ENCODE measurements around the gene MTG2. TPM values are rescaled to one million over a fixed set of nuclear protein-coding genes. Genes with fewer than 3 reads are reported as not detected.

The MTG2 gene
- total and polyA plus RNA-seq, 2 of the 4 experiments (the other 2 are of a cell fraction): 11.5 to 25.2 TPM

- H3K18ac ChIP-seq (ENCODE audit: low read depth, low read length): no peak overlapping the region
- no peaks in the 10 kb centered on the region for H3K9me3 ChIP-seq (ENCODE audit: control insufficient read depth, insufficient read depth, low read length)
- TF ChIP-seq POLR2A (IDR thresholded peaks at IDR 0.05; ENCODE audit: low read depth, low read length) (no peak), ELK1 (IDR thresholded peaks at IDR 0.05; ENCODE audit: borderline replicate concordance, low read depth, low read length) (no peak), CHD1 (IDR thresholded peaks at IDR 0.05; ENCODE audit: low read depth, low read length) (no peak), RCOR1 (IDR thresholded peaks at IDR 0.05; ENCODE audit: insufficient replicate concordance, low read length) (no peak), NFE2L2 (IDR thresholded peaks at IDR 0.05; ENCODE audit: low read depth, low read length) (no peak), BHLHE40 (IDR thresholded peaks at IDR 0.05; ENCODE audit: low read depth, low read length) (no peak), MAZ (IDR thresholded peaks at IDR 0.05; ENCODE audit: borderline replicate concordance, low read depth, low read length) (no peak), CTCF (conservative IDR thresholded peaks at IDR 0.05; ENCODE audit: low read depth, low read length) (no peak)
- DNase-seq (no peak), ATAC-seq (ENCODE audit: low read depth) (no peak)
- ChIA-PET POLR2A (ENCODE audit: unreplicated experiment) (no interaction called here), CTCF (no interaction called here)
- H2AFZ ChIP-seq (replicated peaks; ENCODE audit: low read length, poor library complexity): no peak overlapping the region
- no peak overlapping the region for H3K23ac ChIP-seq (ENCODE audit: low read depth, low read length)
- BruUV-seq (replicated peaks): no TSS peak
- H3K9me1 ChIP-seq (ENCODE audit: insufficient read depth, low read length): 0 out of 2 replicates have a peak, but pooled peaks cover 5% of the 10 kb centered on the region
- no peak overlapping the region for H3K4me3 ChIP-seq (ENCODE audit: insufficient read depth, low read depth, low read length)
- H3K56ac ChIP-seq (ENCODE audit: extremely low read depth, insufficient read depth, low read length): no peak overlapping the region
- no peak overlapping the region for H4K5ac ChIP-seq (ENCODE audit: low read depth, low read length)
- no peak overlapping the region for H2AK9ac ChIP-seq (replicated peaks; ENCODE audit: low read depth, low read length, poor library complexity)
- H3K4me1 ChIP-seq (ENCODE audit: control insufficient read depth, insufficient read depth, low read length): no peaks in the 10 kb centered on the region
- no peak overlapping the region for H2BK20ac ChIP-seq (ENCODE audit: low read depth, low read length)
- H2AK5ac ChIP-seq (ENCODE audit: low read depth, low read length): no peak overlapping the region
- no peak overlapping the region for H3K4me2 ChIP-seq (ENCODE audit: low read depth, low read length)
- no peak overlapping the region for H2BK120ac ChIP-seq (ENCODE audit: low read depth, low read length)
- no peak overlapping the region for H3K27ac ChIP-seq (ENCODE audit: insufficient read depth, low read length)
- no peak overlapping the region for H3K9ac ChIP-seq (ENCODE audit: low read depth, low read length)
- H3K4ac ChIP-seq (ENCODE audit: low read depth, low read length): no peak overlapping the region
- in situ Hi-C loops (cut with MboI; ENCODE audit: low sequenced_read_pairs) (no loop called here), intact Hi-C loops (cut with micrococcal nuclease) (no loop called here), dilution Hi-C loops (cut with HindIII; ENCODE audit: low sequenced_read_pairs, unreplicated experiment) (no loop called here)
- no peak overlapping the region for H2BK5ac ChIP-seq (ENCODE audit: low read depth, low read length, poor library complexity, severe bottlenecking)
- no CpG with 5 or more reads among the region's 8 CpGs for WGBS, 2 experiments (ENCODE audit: extremely low coverage in 2 of 2, insufficient read length in 1 of 2)
- no peaks in the 10 kb centered on the region for H4K20me1 ChIP-seq (ENCODE audit: insufficient read depth, low read length)
- H3K27me3 ChIP-seq (ENCODE audit: control insufficient read depth, insufficient read depth, low read length): no peaks in the 10 kb centered on the region
- peaks cover 35% of the 10 kb centered on the region for H3K36me3 ChIP-seq (ENCODE audit: control insufficient read depth, insufficient read depth, low read length)
- H3K79me1 ChIP-seq (ENCODE audit: low read depth in 1 of 2, low read length in 2 of 2): peaks cover 1 to 6% of the 10 kb centered on the region in 2 experiments; a peak in 2 of 4 replicates
- H4K8ac ChIP-seq (ENCODE audit: low read depth in 2 of 2, low read length in 2 of 2): no peak overlapping the region
- no peak overlapping the region for H4K91ac ChIP-seq (ENCODE audit: insufficient read depth, low read depth, low read length)
- no peak overlapping the region for H3K14ac ChIP-seq (replicated peaks; ENCODE audit: low read depth, low read length)
- H2BK15ac ChIP-seq (ENCODE audit: low read depth, low read length): no peak overlapping the region
Observed at GRCh38 chr20:62171245-62171644, 11.6 kb upstream of the MTG2 start.

All from IMR-90 (cell line).